ENCODE measurements around the gene GPR89A.
"Not testable (repeated sequence)": the region's sequence is repeated elsewhere in the genome, so short reads cannot be mapped to it uniquely, and the experiment has no call there.

GPR89A gene

DNA sequence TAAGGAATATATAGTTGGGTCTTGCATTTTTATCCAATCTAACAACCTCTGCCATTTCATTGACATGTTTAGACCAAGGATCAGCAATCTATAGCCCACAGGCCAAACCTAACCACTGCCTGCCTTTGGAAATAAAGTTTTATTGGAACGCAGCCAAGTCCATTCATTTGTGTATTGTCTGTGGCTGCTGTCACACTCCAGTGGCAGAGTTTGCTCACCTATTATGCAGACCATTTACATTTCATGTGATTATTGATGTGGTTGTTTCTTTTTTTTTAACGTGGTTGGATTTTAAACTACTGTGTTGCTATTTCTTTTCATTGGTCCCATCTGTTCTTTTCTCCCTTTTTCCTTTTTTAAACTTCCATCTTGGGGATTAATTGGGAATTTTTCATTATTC lies 54.7 kb downstream of the GPR89A start:
- H3K4me3 ChIP-seq (ENCODE audit: low read depth, low read length); DNase-seq (ENCODE audit: low read depth): not testable (repeated sequence)

DNA sequence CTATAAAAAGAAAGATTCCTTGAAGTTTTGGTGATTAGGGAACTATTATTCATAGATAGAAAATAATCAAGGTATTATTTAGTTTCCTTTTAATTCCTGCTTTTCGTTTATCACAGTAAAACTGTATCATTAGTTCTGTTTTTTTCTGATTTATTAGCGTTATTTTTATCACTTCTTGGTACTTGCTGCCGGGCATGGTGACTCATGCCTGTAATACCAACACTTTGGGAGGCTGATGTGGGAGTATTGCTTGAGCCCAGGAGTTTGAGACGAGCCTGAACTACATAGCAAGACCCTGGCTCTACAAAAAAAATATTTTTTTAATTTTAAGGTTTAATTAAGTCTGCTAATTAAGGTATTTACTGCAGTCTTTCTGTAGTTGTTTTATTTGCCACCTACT lies 57.2 kb downstream of the GPR89A start:
- not testable (repeated sequence) for DNase-seq (ENCODE audit: low read depth)

GRCh38 chr1:145670995-145671745 lies 63.4 kb downstream of the GPR89A start:
- H3K4me3 ChIP-seq (ENCODE audit: low read depth, low read length); DNase-seq (ENCODE audit: low read depth): not testable (repeated sequence)

More for the DNA sequence above, 57.2 kb downstream of the GPR89A start:
- H3K4me3 ChIP-seq (ENCODE audit: low read depth, low read length) = not testable (repeated sequence)

DNA sequence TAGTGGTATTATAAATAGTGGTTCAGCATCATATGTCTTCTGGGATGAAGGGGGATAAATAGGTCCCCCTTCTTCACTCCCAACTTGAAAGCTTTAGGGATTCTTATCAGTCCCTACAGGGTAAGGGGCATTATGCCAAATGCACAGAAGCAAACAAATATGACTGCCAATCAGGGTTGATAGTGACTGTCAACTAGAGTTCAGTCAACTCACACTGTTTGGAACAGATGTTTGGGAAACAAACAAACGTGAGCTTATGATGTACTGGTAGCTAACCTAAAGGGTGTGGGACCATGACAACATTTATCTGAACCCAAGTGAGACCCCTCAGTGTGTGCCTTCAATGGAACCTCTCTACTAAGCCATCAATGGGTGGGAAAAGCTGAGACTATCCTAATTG lies 65.4 kb downstream of the GPR89A start:
- not testable (repeated sequence) for DNase-seq (ENCODE audit: low read depth); H3K4me3 ChIP-seq (ENCODE audit: low read depth, low read length)

- not testable (repeated sequence) for DNase-seq (ENCODE audit: low read depth); H3K4me3 ChIP-seq (ENCODE audit: low read depth, low read length)
Measured at GRCh38 chr1:145684858-145685257, 77.1 kb downstream of the GPR89A start.

- not testable (repeated sequence) for H3K4me3 ChIP-seq (ENCODE audit: low read depth, low read length); DNase-seq (ENCODE audit: low read depth)
Measured at GRCh38 chr1:145686078-145686477, 78.3 kb downstream of the GPR89A start.

DNA sequence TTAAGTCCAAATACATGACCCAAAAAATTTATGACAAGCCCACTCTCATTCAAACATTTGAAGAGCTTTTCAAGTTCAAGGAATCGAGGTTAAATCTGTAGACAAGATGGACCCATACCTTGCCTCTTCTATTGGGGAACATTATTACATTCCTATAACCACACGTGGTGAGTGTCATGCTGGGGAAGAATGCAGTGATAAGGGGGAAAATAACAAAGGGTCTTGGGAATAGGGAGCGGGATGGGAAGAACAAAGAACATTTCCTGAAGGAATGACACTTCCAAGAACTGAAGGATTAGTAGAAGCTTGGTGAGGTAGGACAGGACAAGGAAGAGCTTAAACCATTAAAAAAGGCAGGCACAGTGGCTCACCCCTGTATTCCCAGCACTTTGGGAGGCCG lies 80.5 kb downstream of the GPR89A start:
- no peak for DNase-seq (ENCODE audit: low read depth)
- no peak overlapping the region for H3K4me3 ChIP-seq (ENCODE audit: low read depth, low read length)
- TF ChIP-seq POLR2A (IDR thresholded peaks at IDR 0.05; ENCODE audit: extremely low read depth, insufficient read length) = no peak
- TF ChIP-seq MAX (IDR thresholded peaks at IDR 0.05; ENCODE audit: low read depth, low read length) = no peak
- no peak for TF ChIP-seq MYC (IDR thresholded peaks at IDR 0.05; ENCODE audit: low read depth, low read length)
- TF ChIP-seq CTCF (IDR thresholded peaks at IDR 0.05; ENCODE audit: low read depth, low read length) = no peak

DNA sequence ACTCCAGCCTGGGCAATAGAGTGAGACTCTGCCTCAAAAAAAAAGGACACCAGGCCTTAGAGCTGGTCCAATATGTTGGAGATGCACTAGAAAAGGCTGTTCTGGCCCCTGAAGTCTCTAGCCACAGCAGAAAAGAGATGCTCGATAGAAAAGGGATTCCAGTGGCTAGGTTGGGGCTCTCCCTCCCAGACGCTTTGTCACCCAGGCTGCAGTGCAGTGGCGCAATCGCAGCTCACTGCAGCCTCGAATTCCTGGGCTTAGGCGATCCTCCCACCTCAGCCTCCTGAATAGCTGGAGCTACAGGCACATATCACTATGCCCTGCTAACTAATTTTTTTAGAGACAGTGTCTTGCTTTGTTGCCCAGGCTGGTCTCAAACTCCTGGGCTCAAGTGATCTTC lies 81.1 kb downstream of the GPR89A start:
- TF ChIP-seq MAX (IDR thresholded peaks at IDR 0.05; ENCODE audit: low read depth, low read length) = no peak
- TF ChIP-seq CTCF (IDR thresholded peaks at IDR 0.05; ENCODE audit: low read depth, low read length) = no peak
- TF ChIP-seq MYC (IDR thresholded peaks at IDR 0.05; ENCODE audit: low read depth, low read length) = no peak
- TF ChIP-seq POLR2A (IDR thresholded peaks at IDR 0.05; ENCODE audit: extremely low read depth, insufficient read length) = no peak
- no peak for DNase-seq (ENCODE audit: low read depth)

GRCh38 chr1:145689922-145690321 lies 82.1 kb downstream of the GPR89A start:
- no peak overlapping the region for H3K4me3 ChIP-seq (ENCODE audit: low read depth, low read length)
- no peak for DNase-seq (ENCODE audit: low read depth)
- TF ChIP-seq MYC (IDR thresholded peaks at IDR 0.05; ENCODE audit: low read depth, low read length) = no peak
- no peak for TF ChIP-seq MAX (IDR thresholded peaks at IDR 0.05; ENCODE audit: low read depth, low read length)
- no peak for TF ChIP-seq POLR2A (IDR thresholded peaks at IDR 0.05; ENCODE audit: extremely low read depth, insufficient read length)
- TF ChIP-seq CTCF (IDR thresholded peaks at IDR 0.05; ENCODE audit: low read depth, low read length) = no peak

More for the DNA sequence above, 81.1 kb downstream of the GPR89A start:
- H3K4me3 ChIP-seq (ENCODE audit: low read depth, low read length) = no peak overlapping the region

Data from NB4 (cell line).